ENCODE results near the gene EFCAB13. TPM values are rescaled to one million over a fixed set of nuclear protein-coding genes. Genes with fewer than 3 reads are reported as not detected.

The EFCAB13 gene
- total RNA-seq, 1 experiment from 2014 or later = 7.1 TPM

DNA sequence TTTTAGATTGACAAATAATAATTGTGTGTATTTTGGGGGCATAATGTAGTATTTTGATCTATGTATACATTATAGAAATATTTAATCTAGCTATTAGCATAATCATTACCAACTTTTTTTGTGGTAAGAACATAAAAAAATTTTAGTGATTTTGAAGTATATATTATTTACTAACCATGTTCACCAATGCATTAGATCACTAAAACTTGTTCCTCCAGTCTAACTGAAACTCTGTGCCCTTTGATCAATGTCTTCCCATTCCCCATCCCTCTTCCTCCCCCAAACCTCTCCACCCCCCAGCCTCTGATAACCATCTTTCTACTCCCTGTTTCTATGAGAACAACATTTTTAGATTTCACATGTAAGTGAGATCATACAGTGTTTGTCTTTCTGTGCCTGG, 8.5 kb downstream of the EFCAB13 start:
- ChIA-PET POLR2A (no interaction called here), CTCF (no interaction called here)
- DNase-seq (ENCODE audit: low read depth, low spot score) (no peak), ATAC-seq (no peak)
- no peak overlapping the region for H3K27ac ChIP-seq (ENCODE audit: low read length)
- in situ Hi-C loops (cut with HindIII; ENCODE audit: low pct_unique_long_range_greater_than_20kb, low sequenced_read_pairs) = no loop called here
- H3K4me3 ChIP-seq (ENCODE audit: low read depth in 2 of 2, low read length in 2 of 2) = no peak overlapping the region
- TF ChIP-seq SIN3A (IDR thresholded peaks at IDR 0.05; ENCODE audit: borderline replicate concordance, insufficient read depth, low read depth, low read length) = no peak
- TF ChIP-seq, protein P1, sequence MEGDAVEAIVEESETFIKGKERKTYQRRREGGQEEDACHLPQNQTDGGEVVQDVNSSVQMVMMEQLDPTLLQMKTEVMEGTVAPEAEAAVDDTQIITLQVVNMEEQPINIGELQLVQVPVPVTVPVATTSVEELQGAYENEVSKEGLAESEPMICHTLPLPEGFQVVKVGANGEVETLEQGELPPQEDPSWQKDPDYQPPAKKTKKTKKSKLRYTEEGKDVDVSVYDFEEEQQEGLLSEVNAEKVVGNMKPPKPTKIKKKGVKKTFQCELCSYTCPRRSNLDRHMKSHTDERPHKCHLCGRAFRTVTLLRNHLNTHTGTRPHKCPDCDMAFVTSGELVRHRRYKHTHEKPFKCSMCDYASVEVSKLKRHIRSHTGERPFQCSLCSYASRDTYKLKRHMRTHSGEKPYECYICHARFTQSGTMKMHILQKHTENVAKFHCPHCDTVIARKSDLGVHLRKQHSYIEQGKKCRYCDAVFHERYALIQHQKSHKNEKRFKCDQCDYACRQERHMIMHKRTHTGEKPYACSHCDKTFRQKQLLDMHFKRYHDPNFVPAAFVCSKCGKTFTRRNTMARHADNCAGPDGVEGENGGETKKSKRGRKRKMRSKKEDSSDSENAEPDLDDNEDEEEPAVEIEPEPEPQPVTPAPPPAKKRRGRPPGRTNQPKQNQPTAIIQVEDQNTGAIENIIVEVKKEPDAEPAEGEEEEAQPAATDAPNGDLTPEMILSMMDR (IDR thresholded peaks at IDR 0.05) = no peak
- H3K9me3 ChIP-seq (ENCODE audit: control insufficient read depth, insufficient read depth, low read depth, low read length) = no peaks in the 10 kb centered on the region
- H3K36me3 ChIP-seq (ENCODE audit: control insufficient read depth, insufficient read depth, low read length) = no peaks in the 10 kb centered on the region; the same call in 1 of the 2 replicates
- BruUV-seq (replicated peaks) = no TSS peak
- intact Hi-C loops (cut with micrococcal nuclease; ENCODE audit: unreplicated experiment) = no loop called here
- no peaks in the 10 kb centered on the region for H3K27me3 ChIP-seq (ENCODE audit: control insufficient read depth, insufficient read depth, low read length)
- H3K4me1 ChIP-seq (ENCODE audit: control insufficient read depth, insufficient read depth, low read length) = no peaks in the 10 kb centered on the region

GRCh38 chr17:47335101-47335936, 11.6 kb downstream of the EFCAB13 start:
- no peaks in the 10 kb centered on the region for H3K36me3 ChIP-seq (ENCODE audit: control insufficient read depth, insufficient read depth, low read length)
- H3K9me3 ChIP-seq (ENCODE audit: control insufficient read depth, insufficient read depth, low read depth, low read length) = no peaks in the 10 kb centered on the region
- POLR2A ChIA-PET = no interaction called here
- H3K27me3 ChIP-seq (ENCODE audit: control insufficient read depth, insufficient read depth, low read length) = no peaks in the 10 kb centered on the region
- H3K27ac ChIP-seq (ENCODE audit: low read length) = no peak overlapping the region
- no TSS peak for BruUV-seq (replicated peaks)
- TF ChIP-seq, protein P1 (IDR thresholded peaks at IDR 0.05) = no peak
- TF ChIP-seq TCF7L2 (IDR thresholded peaks at IDR 0.05; ENCODE audit: low read depth, low read length) = no peak
- TF ChIP-seq POLR2AphosphoS5 (IDR thresholded peaks at IDR 0.05; ENCODE audit: low read depth, low read length) = no peak
- no peak for TF ChIP-seq SIN3A (IDR thresholded peaks at IDR 0.05; ENCODE audit: borderline replicate concordance, insufficient read depth, low read depth, low read length)
- no peak for TF ChIP-seq REST (IDR thresholded peaks at IDR 0.05; ENCODE audit: insufficient read depth in 1 of 2, low read depth in 2 of 2, low read length in 1 of 2)
- in situ Hi-C loops (cut with HindIII; ENCODE audit: low pct_unique_long_range_greater_than_20kb, low sequenced_read_pairs) = no loop called here
- intact Hi-C loops (cut with micrococcal nuclease; ENCODE audit: unreplicated experiment) = no loop called here
- DNase-seq (ENCODE audit: low read depth, low spot score) (no peak), ATAC-seq (no peak)
- CTCF ChIA-PET = no interaction called here
- no peak overlapping the region for H3K4me3 ChIP-seq (ENCODE audit: low read depth in 2 of 2, low read length in 2 of 2)
- H3K4me1 ChIP-seq (ENCODE audit: control insufficient read depth, insufficient read depth, low read length) = no peaks in the 10 kb centered on the region
